SK-MEL-5 (cell line): ENCODE data around the gene RTTN. TPM values are rescaled to one million over a fixed set of nuclear protein-coding genes. Genes with fewer than 3 reads are reported as not detected.
"Not testable (repeated sequence)": the region's sequence is repeated elsewhere in the genome, so short reads cannot be mapped to it uniquely, and the experiment has no call there.

Experiments used
- DNase-seq: peaks from one replicate; pipeline ENCODE4 v3.0.0-alpha.2; 2016; ENCODE audit warnings: low read depth, low spot score
- in situ Hi-C: cut with HindIII; loops from 2 replicates; pipeline ENCODE4 v1.10.0; 2016; ENCODE audit warnings: low sequenced_read_pairs, high pct_unique_total_duplicates, low pct_unique_long_range_greater_than_20kb
- total RNA-seq: library from RNA; depleted of rRNA; stranded (reverse); fragments of >200 nt; shearing (Covaris generic); gene quantifications from 2 replicates; pipeline ENCODE4 v1.2.3, GENCODE V29; 2014

Gene RTTN
- total RNA-seq, 1 experiment from 2014 or later: 21.7 TPM

- in situ Hi-C loops: no loop called here
- DNase-seq: no peak
These were observed 77.2 kb downstream of the RTTN start for GRCh38 chr18:70128271-70128670.

GRCh38 chr18:70127359-70127758, 78.1 kb downstream of the RTTN start:
- in situ Hi-C loops: no loop called here
- DNase-seq: no peak

GRCh38 chr18:70126832-70127231, 78.7 kb downstream of the RTTN start:
- in situ Hi-C loops: no loop called here
- no peak for DNase-seq

GRCh38 chr18:70124139-70124538, 81.3 kb downstream of the RTTN start:
- no peak for DNase-seq
- in situ Hi-C loops: no loop called here

GRCh38 chr18:70121842-70122241, 83.6 kb downstream of the RTTN start:
- in situ Hi-C loops: no loop called here
- no peak for DNase-seq

GRCh38 chr18:70116949-70117348, 88.5 kb downstream of the RTTN start:
- DNase-seq: no peak
- in situ Hi-C loops: no loop called here

- DNase-seq: no peak
- in situ Hi-C loops: no loop called here
These were observed 92.0 kb downstream of the RTTN start for GRCh38 chr18:70113511-70113910.

GRCh38 chr18:70110678-70111077, 94.8 kb downstream of the RTTN start:
- no peak for DNase-seq
- in situ Hi-C loops: no loop called here

GRCh38 chr18:70107091-70107490, 98.4 kb downstream of the RTTN start:
- in situ Hi-C loops: no loop called here
- DNase-seq: no peak

GRCh38 chr18:70102854-70103253, 102.6 kb downstream of the RTTN start:
- in situ Hi-C loops, DNase-seq: not testable (repeated sequence)

- DNase-seq: no peak
- in situ Hi-C loops: no loop called here
These were observed 115.6 kb downstream of the RTTN start for GRCh38 chr18:70089858-70090257.

GRCh38 chr18:70086085-70086484, 119.4 kb downstream of the RTTN start:
- DNase-seq: no peak
- in situ Hi-C loops: no loop called here

- in situ Hi-C loops: no loop called here
- no peak for DNase-seq
These were observed 119.8 kb downstream of the RTTN start for GRCh38 chr18:70085641-70086040.

- in situ Hi-C loops: no loop called here
- no peak for DNase-seq
These were observed 123.1 kb downstream of the RTTN start for GRCh38 chr18:70082430-70082829.

GRCh38 chr18:70078106-70078505, 127.4 kb downstream of the RTTN start:
- in situ Hi-C loops: no loop called here
- no peak for DNase-seq

GRCh38 chr18:70075906-70076305, 129.6 kb downstream of the RTTN start:
- no peak for DNase-seq
- in situ Hi-C loops: no loop called here

- in situ Hi-C loops: no loop called here
- no peak for DNase-seq
These were observed 131.4 kb downstream of the RTTN start for GRCh38 chr18:70074116-70074515.

- in situ Hi-C loops: no loop called here
- DNase-seq: no peak
These were observed 132.1 kb downstream of the RTTN start for GRCh38 chr18:70073432-70073831.

- peak; percentile 47 for DNase-seq
- in situ Hi-C loops: no loop called here
These were observed 132.8 kb downstream of the RTTN start for GRCh38 chr18:70072678-70073077.

- no peak for DNase-seq
- in situ Hi-C loops: no loop called here
These were observed 135.5 kb downstream of the RTTN start for GRCh38 chr18:70069965-70070364.
